Panc1 (cell line): ENCODE results near the gene SCD5.

ENCODE experiments used
- POLR2AphosphoS5 ChIP-seq: IDR thresholded peaks from 2 replicates; pipeline ENCODE4 v1.6.1; 2012; ENCODE audit warnings: mild to moderate bottlenecking, low read depth, low read length, moderate library complexity
- SIN3A ChIP-seq: IDR thresholded peaks from 2 replicates; pipeline ENCODE4 v1.6.1; 2012; ENCODE audit warnings: low read depth, mild to moderate bottlenecking, low read length, moderate library complexity, borderline replicate concordance; ENCODE audit not compliant: insufficient read depth
- TF ChIP-seq, protein P1 (sequence below): fragments of 450-650 bp; IDR thresholded peaks from 2 replicates; pipeline ENCODE4 v1.5.1; 2017; ENCODE audit warnings: mild to moderate bottlenecking
- TF ChIP-seq, protein P2 (sequence below), 2 experiments: IDR thresholded peaks; 2 replicates each; pipeline ENCODE4 v1.6.1; 2011 to 2012; ENCODE audit warnings: low read depth in 2 of 2, control low read depth in 1 of 2, low read length in 1 of 2, mild to moderate bottlenecking in 1 of 2, moderate library complexity in 1 of 2; ENCODE audit not compliant: insufficient read depth in 1 of 2

DNA sequence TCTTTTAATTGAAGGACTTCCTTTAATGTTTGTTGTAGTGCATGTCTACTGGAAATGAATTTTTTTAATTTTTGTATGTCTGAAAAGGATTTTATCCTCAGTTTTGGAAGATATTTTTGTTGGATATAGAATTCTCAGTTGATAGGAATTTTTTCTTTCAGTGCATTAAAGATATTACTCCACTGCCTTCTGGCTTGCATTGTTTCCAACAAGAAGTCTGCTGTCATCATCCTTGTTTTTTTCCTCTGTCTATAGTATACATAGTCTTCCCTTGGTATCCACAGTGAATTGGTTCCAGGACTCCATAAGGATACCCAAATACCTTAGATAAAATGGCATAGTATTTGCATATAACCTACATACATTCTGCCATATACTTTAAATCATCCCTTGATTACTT, 33.5 kb downstream of the SCD5 start:
- TF ChIP-seq, protein P1, sequence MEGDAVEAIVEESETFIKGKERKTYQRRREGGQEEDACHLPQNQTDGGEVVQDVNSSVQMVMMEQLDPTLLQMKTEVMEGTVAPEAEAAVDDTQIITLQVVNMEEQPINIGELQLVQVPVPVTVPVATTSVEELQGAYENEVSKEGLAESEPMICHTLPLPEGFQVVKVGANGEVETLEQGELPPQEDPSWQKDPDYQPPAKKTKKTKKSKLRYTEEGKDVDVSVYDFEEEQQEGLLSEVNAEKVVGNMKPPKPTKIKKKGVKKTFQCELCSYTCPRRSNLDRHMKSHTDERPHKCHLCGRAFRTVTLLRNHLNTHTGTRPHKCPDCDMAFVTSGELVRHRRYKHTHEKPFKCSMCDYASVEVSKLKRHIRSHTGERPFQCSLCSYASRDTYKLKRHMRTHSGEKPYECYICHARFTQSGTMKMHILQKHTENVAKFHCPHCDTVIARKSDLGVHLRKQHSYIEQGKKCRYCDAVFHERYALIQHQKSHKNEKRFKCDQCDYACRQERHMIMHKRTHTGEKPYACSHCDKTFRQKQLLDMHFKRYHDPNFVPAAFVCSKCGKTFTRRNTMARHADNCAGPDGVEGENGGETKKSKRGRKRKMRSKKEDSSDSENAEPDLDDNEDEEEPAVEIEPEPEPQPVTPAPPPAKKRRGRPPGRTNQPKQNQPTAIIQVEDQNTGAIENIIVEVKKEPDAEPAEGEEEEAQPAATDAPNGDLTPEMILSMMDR = no peak
- TF ChIP-seq POLR2AphosphoS5 = no peak
- no peak for TF ChIP-seq SIN3A
- TF ChIP-seq, protein P2, sequence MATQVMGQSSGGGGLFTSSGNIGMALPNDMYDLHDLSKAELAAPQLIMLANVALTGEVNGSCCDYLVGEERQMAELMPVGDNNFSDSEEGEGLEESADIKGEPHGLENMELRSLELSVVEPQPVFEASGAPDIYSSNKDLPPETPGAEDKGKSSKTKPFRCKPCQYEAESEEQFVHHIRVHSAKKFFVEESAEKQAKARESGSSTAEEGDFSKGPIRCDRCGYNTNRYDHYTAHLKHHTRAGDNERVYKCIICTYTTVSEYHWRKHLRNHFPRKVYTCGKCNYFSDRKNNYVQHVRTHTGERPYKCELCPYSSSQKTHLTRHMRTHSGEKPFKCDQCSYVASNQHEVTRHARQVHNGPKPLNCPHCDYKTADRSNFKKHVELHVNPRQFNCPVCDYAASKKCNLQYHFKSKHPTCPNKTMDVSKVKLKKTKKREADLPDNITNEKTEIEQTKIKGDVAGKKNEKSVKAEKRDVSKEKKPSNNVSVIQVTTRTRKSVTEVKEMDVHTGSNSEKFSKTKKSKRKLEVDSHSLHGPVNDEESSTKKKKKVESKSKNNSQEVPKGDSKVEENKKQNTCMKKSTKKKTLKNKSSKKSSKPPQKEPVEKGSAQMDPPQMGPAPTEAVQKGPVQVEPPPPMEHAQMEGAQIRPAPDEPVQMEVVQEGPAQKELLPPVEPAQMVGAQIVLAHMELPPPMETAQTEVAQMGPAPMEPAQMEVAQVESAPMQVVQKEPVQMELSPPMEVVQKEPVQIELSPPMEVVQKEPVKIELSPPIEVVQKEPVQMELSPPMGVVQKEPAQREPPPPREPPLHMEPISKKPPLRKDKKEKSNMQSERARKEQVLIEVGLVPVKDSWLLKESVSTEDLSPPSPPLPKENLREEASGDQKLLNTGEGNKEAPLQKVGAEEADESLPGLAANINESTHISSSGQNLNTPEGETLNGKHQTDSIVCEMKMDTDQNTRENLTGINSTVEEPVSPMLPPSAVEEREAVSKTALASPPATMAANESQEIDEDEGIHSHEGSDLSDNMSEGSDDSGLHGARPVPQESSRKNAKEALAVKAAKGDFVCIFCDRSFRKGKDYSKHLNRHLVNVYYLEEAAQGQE (IDR thresholded peaks at IDR 0.05; ENCODE audit: insufficient read depth in 1 of 2, low read depth in 2 of 2, low read length in 1 of 2) = no peak
